ENCODE measurements around the gene NDUFS2.
"Not testable (repeated sequence)": the region's sequence is repeated elsewhere in the genome, so short reads cannot be mapped to it uniquely, and the experiment has no call there.

NDUFS2 gene

DNA sequence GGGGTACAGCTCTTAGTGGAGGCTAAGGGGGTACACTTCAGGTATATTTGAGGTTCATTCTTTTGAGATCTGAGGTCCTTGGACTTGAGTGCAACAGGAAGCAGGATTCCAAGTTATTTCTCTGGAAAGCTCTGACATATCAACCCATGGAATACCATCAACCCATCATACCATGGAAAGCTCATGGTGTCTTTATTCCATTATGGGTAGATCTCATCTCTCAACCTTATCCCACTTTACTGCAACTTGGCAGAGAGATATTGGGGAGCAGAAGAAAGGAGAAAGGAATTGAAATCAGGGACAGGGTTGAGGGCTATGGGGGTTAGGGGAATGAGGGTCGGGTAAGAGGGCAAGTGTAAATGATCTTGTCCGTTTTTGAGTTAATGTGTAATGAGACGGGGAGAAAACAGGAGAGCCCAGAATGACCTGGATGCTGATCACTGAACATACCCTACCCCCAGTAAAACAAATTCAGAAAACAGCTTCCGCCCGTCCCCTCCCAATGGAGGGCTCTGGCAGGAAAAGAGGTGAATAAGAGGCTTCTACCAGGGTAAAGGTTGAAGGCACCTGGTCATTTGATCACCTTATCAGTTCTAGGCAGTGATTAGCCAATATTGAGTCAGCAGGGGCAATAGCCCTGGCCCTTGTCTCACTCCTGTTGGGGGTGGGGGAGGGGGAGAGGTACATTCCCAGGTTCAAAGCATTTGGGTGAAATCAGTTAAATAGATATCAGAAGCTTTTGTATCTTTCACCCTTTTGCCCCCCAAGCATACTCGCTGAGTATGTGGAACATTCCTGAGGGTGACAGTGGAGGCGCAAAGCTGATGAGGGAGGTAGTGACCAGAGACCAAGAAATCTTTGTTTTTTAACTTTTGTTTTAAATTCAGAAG is 21.9 kb downstream of the NDUFS2 start:
- Histone ChIP-seq H3K9ac (ENCODE audit: low read length) (no peak overlapping the region), H3K36me3 (ENCODE audit: control insufficient read depth, insufficient read depth, low read length) (peaks cover 9% of the 10 kb centered on the region), H3K27me3 (ENCODE audit: control insufficient read depth, insufficient read depth, low read length) (no peaks in the 10 kb centered on the region), H3K9me3 (ENCODE audit: control insufficient read depth, insufficient read depth, low read depth, low read length) (no peaks in the 10 kb centered on the region), H3K4me3 (ENCODE audit: low read depth, low read length) (no peak overlapping the region), H3K27ac (ENCODE audit: low read depth, low read length) (no peak overlapping the region), H3K4me1 (ENCODE audit: control insufficient read depth, insufficient read depth, low read length) (peaks cover 26% of the 10 kb centered on the region)

DNA sequence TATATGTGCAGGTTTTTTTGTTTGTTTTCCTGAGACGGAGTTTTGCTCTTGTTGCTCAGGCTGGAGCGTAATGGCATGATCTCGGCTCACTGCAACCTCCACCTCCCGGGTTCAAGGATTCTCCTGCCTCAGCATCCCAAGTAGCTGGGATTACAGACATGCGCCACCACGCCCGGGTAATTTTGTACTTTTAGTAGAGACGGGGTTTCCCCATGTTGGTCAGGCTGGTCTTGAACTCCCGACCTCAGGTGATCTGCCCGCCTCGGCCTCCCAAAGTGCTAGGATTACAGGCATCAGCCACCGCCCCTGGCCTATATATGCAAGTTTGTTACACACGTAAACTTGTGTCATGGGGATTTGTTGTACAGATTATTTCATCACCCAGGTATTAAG is 22.5 kb downstream of the NDUFS2 start:
- peaks cover 15% of the 10 kb centered on the region for H3K36me3 ChIP-seq (ENCODE audit: control insufficient read depth, insufficient read depth, low read length)
- H3K9ac ChIP-seq (ENCODE audit: low read length); H3K27ac ChIP-seq (ENCODE audit: low read depth, low read length); H3K9me3 ChIP-seq (ENCODE audit: control insufficient read depth, insufficient read depth, low read depth, low read length); H3K4me3 ChIP-seq (ENCODE audit: low read depth, low read length); H3K27me3 ChIP-seq (ENCODE audit: control insufficient read depth, insufficient read depth, low read length): not testable (repeated sequence)
- H3K4me1 ChIP-seq (ENCODE audit: control insufficient read depth, insufficient read depth, low read length), result peaks cover 26% of the 10 kb centered on the region

DNA sequence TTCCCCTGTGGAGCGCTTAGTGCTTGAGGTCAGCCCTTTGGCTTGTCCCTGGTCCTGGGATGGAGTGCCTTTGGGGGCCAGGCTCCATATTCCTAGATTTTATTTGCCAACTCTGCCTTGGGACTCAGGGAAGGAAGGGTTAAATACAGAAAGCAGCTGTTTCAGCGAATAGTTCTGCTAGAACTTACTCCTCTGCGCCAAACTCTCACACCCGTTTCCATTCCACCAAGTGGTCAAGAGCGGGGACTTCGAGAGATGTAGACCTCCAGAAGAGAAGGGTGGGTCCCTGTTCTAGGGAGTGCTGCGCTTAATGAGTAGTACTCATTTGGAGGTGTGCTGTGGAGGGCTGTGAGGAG is 23.0 kb downstream of the NDUFS2 start:
- H3K27ac ChIP-seq (ENCODE audit: low read depth, low read length), result no peak overlapping the region
- H3K27me3 ChIP-seq (ENCODE audit: control insufficient read depth, insufficient read depth, low read length), result no peaks in the 10 kb centered on the region
- peaks cover 26% of the 10 kb centered on the region for H3K4me1 ChIP-seq (ENCODE audit: control insufficient read depth, insufficient read depth, low read length)
- H3K4me3 ChIP-seq (ENCODE audit: low read depth, low read length), result 0 out of 2 replicates have a peak overlapping the region, but pooled peaks have one; percentile 10
- H3K36me3 ChIP-seq (ENCODE audit: control insufficient read depth, insufficient read depth, low read length), result peaks cover 18% of the 10 kb centered on the region
- H3K9ac ChIP-seq (ENCODE audit: low read length), result no peak overlapping the region
- H3K9me3 ChIP-seq (ENCODE audit: control insufficient read depth, insufficient read depth, low read depth, low read length), result no peaks in the 10 kb centered on the region

DNA sequence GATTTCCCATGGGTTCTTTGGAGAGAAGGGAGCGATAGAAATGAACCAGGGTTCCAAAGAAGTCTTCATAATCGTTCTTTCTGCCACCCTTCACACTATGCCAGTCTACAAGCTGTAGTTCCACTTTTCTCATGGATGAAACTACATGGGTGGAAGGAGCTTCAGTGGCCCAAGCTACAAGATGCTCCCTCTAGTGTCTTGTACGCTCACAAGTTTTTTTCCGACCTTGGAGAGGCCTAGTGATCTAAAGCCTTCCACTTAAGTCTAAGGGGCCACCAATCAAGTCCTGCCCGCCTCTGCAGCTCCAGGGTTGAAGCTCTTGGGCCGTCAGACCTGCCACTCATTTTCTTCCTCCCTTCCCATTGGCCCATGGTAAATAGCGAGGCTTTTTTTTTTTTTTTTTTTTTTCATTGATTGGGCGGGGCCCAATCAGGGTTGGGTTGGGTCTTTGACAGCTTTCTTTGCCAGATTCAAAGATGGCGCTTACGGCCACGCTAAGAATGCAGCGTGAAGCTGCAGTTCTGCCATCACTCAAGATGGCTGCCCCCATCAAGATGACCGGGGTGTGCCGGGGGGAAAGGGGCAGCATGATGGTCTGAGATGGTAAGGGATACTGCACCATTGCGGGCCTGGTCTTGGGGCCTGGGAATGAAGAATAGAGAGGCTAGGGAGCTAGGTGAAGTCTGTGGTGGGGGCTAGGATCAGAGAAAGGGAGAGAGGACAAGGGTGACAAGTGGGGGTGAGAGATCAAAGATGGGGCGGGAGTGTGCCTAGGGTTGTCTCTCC is 23.6 kb downstream of the NDUFS2 start, which contains the start of gene TOMM40L:
TSS of gene TOMM40L (plus strand) at position 527 of the 786 bp plus-strand sequence. CDS start 430 bp downstream, outside the sequence.
- Histone ChIP-seq H3K36me3 (ENCODE audit: control insufficient read depth, insufficient read depth, low read length) (peaks cover 23% of the 10 kb centered on the region), H3K9me3 (ENCODE audit: control insufficient read depth, insufficient read depth, low read depth, low read length) (no peaks in the 10 kb centered on the region), H3K27me3 (ENCODE audit: control insufficient read depth, insufficient read depth, low read length) (no peaks in the 10 kb centered on the region), H3K9ac (ENCODE audit: low read length) (peak within 1 kb of the TSS; percentile 83), H3K4me3 (ENCODE audit: low read depth, low read length) (peak within 1 kb of the TSS; percentile 96), H3K4me1 (ENCODE audit: control insufficient read depth, insufficient read depth, low read length) (peaks cover 26% of the 10 kb centered on the region), H3K27ac (ENCODE audit: low read depth, low read length) (peak within 1 kb of the TSS; percentile 18; the same call in 1 of the 2 replicates)

DNA sequence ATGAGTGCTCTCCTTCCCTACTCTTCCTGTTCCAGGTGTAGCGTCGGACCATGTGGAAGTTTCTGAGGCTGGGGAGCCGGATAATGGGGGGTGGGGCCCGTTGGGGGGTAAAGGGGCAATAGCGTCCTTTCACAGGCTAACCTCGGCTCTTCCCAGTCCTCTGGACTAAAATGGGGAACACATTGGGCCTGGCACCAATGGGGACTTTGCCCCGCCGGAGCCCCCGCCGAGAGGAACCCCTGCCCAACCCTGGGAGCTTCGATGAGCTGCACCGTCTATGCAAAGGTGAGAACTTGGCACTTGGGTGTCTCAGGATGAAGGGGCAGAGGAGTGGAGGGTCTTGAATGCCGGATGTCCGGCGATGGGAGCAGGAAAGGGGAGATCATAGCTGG is 24.1 kb downstream of the NDUFS2 start:
- H3K27ac ChIP-seq (ENCODE audit: low read depth, low read length), result peak overlapping the region; percentile 18; the same call in 1 of the 2 replicates
- H3K9ac ChIP-seq (ENCODE audit: low read length), result peak overlapping the region; percentile 83
- no peaks in the 10 kb centered on the region for H3K9me3 ChIP-seq (ENCODE audit: control insufficient read depth, insufficient read depth, low read depth, low read length)
- no peaks in the 10 kb centered on the region for H3K27me3 ChIP-seq (ENCODE audit: control insufficient read depth, insufficient read depth, low read length)
- H3K36me3 ChIP-seq (ENCODE audit: control insufficient read depth, insufficient read depth, low read length), result peaks cover 25% of the 10 kb centered on the region
- H3K4me3 ChIP-seq (ENCODE audit: low read depth, low read length), result peak overlapping the region; percentile 96
- peaks cover 26% of the 10 kb centered on the region for H3K4me1 ChIP-seq (ENCODE audit: control insufficient read depth, insufficient read depth, low read length)

DNA sequence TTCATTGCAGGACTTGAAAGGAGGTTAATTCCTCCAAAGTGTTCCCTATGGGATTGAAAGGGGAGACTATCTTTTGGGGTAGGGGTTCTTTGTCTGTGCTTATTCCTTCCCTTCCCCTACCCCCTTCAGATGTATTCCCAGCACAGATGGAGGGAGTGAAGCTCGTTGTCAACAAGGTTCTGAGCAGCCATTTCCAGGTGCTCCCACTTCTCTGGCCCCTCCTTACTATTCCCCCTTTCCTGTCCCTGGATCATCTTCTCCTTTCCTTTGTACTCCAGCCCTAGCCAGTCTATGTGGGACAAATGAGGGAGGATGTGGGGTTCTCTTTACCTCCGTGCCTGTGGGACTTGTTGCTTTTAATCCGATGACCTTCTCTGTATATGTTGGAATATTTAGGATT is 24.6 kb downstream of the NDUFS2 start:
- peaks cover 25% of the 10 kb centered on the region for H3K36me3 ChIP-seq (ENCODE audit: control insufficient read depth, insufficient read depth, low read length)
- peak overlapping the region; percentile 54 for H3K9ac ChIP-seq (ENCODE audit: low read length)
- H3K27me3 ChIP-seq (ENCODE audit: control insufficient read depth, insufficient read depth, low read length), result no peaks in the 10 kb centered on the region
- H3K9me3 ChIP-seq (ENCODE audit: control insufficient read depth, insufficient read depth, low read depth, low read length), result no peaks in the 10 kb centered on the region
- peaks cover 26% of the 10 kb centered on the region for H3K4me1 ChIP-seq (ENCODE audit: control insufficient read depth, insufficient read depth, low read length)
- peak overlapping the region; percentile 96 for H3K4me3 ChIP-seq (ENCODE audit: low read depth, low read length)
- no peak overlapping the region; the same call in 1 of the 2 replicates for H3K27ac ChIP-seq (ENCODE audit: low read depth, low read length)

DNA sequence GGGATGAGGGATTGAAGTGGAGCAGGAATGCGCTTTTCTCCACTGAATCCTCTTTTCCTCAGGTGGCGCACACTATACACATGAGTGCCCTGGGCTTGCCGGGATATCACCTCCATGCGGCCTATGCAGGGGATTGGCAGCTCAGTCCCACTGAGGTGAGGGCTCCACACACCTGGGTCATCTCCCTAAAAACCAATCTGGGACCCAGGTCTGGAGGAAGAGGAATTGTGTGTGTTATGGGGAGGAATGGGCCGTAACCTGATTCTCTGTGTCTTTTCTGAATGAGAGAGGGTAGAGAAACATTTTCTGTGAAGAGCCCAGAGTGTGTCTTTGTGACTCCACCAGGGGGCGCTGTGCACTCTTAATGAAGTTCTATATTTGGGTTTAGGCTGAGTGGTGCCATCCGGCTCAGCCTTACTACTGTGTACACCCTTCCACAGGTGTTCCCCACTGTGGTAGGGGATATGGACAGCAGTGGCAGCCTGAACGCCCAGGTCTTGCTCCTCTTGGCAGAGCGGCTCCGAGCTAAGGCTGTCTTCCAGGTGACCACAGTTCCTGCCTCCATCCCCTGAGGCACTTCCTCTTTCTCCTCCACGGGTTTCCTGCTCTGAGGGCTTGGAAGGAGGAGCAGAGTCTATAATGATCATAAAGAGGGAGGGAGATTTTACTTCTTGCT is 25.2 kb downstream of the NDUFS2 start:
- Histone ChIP-seq H3K4me1 (ENCODE audit: control insufficient read depth, insufficient read depth, low read length) (peaks cover 26% of the 10 kb centered on the region), H3K9ac (ENCODE audit: low read length) (peak overlapping the region; percentile 54), H3K36me3 (ENCODE audit: control insufficient read depth, insufficient read depth, low read length) (peaks cover 25% of the 10 kb centered on the region), H3K27me3 (ENCODE audit: control insufficient read depth, insufficient read depth, low read length) (no peaks in the 10 kb centered on the region), H3K4me3 (ENCODE audit: low read depth, low read length) (peak overlapping the region; percentile 96), H3K27ac (ENCODE audit: low read depth, low read length) (no peak overlapping the region), H3K9me3 (ENCODE audit: control insufficient read depth, insufficient read depth, low read depth, low read length) (no peaks in the 10 kb centered on the region)

DNA sequence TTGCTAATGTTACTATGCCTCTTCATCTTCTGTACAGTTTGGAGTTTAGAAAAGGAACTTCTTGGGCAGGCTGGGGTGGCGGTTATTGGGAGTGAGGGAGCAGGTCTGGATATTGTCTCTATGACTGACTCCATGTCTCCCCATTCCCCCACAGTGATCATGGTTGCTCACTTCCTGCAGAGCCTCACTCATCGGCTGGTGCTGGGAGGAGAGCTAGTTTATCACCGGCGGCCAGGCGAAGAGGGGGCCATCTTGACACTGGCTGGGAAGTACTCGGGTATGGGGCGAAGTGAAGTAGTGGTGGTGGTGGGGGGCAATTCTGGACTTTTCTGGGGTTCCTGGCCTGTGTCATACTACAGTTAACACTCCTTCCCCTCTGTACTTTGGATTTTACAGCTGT is 25.9 kb downstream of the NDUFS2 start:
- Histone ChIP-seq H3K9me3 (ENCODE audit: control insufficient read depth, insufficient read depth, low read depth, low read length) (no peaks in the 10 kb centered on the region), H3K4me1 (ENCODE audit: control insufficient read depth, insufficient read depth, low read length) (peaks cover 26% of the 10 kb centered on the region), H3K36me3 (ENCODE audit: control insufficient read depth, insufficient read depth, low read length) (peaks cover 25% of the 10 kb centered on the region), H3K27me3 (ENCODE audit: control insufficient read depth, insufficient read depth, low read length) (no peaks in the 10 kb centered on the region), H3K27ac (ENCODE audit: low read depth, low read length) (no peak overlapping the region), H3K4me3 (ENCODE audit: low read depth, low read length) (no peak overlapping the region), H3K9ac (ENCODE audit: low read length) (no peak overlapping the region)

DNA sequence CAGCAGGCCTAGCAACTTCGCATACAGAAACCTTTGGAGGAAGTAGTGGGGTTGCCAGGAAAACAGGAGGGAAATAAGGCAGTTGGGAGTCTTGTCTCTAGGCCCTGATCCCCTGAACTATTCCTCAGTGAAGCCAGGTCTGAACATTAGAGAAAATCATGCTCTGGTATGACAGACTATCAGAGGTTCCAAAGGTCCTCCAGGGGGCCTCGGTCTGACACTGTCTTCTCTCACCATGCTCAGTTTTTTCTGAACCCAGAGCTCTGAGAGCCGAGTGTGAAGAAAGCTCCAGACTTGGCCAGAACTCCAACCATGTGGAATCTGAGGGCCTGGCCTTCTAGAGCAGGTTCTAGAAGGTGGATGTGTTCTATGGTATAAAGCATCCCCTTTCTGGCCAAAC is 27.7 kb downstream of the NDUFS2 start:
- H3K36me3 ChIP-seq (ENCODE audit: control insufficient read depth, insufficient read depth, low read length), result peaks cover 25% of the 10 kb centered on the region
- H3K27ac ChIP-seq (ENCODE audit: low read depth, low read length), result no peak overlapping the region
- no peaks in the 10 kb centered on the region for H3K27me3 ChIP-seq (ENCODE audit: control insufficient read depth, insufficient read depth, low read length)
- H3K4me1 ChIP-seq (ENCODE audit: control insufficient read depth, insufficient read depth, low read length), result peaks cover 22% of the 10 kb centered on the region
- H3K9ac ChIP-seq (ENCODE audit: low read length), result no peak overlapping the region
- H3K4me3 ChIP-seq (ENCODE audit: low read depth, low read length), result no peak overlapping the region
- no peaks in the 10 kb centered on the region for H3K9me3 ChIP-seq (ENCODE audit: control insufficient read depth, insufficient read depth, low read depth, low read length)

GRCh38 chr1:161230762-161231161 is 28.6 kb downstream of the NDUFS2 start:
- H3K4me3 ChIP-seq (ENCODE audit: low read depth, low read length), result no peak overlapping the region
- H3K27ac ChIP-seq (ENCODE audit: low read depth, low read length), result no peak overlapping the region
- H3K4me1 ChIP-seq (ENCODE audit: control insufficient read depth, insufficient read depth, low read length), result peaks cover 16% of the 10 kb centered on the region
- no peaks in the 10 kb centered on the region for H3K9me3 ChIP-seq (ENCODE audit: control insufficient read depth, insufficient read depth, low read depth, low read length)
- no peaks in the 10 kb centered on the region for H3K27me3 ChIP-seq (ENCODE audit: control insufficient read depth, insufficient read depth, low read length)
- peaks cover 25% of the 10 kb centered on the region for H3K36me3 ChIP-seq (ENCODE audit: control insufficient read depth, insufficient read depth, low read length)
- H3K9ac ChIP-seq (ENCODE audit: low read length), result no peak overlapping the region

Data from HUES6 (cell line).